ENCODE measurements around the gene SEC14L6. TPM values are rescaled to one million over a fixed set of nuclear protein-coding genes. Genes with fewer than 3 reads are reported as not detected.

SEC14L6 gene
- total RNA-seq, 1 donor from 2014 or later = not detected

DNA sequence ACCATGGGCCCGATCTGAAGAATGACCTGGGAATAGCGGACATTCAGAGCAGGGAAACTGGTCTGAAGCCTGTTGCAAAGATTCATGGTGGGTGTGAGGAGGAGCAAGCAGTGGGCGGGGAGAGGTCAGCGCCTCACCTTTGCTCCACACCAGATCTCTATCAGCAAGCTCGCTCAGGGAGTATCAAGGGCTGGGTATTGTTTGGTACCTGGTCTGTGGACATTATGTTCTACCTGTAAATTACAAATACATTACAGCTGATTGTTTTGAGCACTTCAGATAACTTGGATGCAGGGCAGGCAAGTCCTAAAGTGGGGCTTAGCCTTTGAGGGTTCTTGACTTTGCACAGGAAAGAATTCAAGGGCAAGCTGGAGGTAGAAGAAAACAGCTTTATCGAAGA, 30.3 kb downstream of the SEC14L6 start:
- TF ChIP-seq, protein P1, sequence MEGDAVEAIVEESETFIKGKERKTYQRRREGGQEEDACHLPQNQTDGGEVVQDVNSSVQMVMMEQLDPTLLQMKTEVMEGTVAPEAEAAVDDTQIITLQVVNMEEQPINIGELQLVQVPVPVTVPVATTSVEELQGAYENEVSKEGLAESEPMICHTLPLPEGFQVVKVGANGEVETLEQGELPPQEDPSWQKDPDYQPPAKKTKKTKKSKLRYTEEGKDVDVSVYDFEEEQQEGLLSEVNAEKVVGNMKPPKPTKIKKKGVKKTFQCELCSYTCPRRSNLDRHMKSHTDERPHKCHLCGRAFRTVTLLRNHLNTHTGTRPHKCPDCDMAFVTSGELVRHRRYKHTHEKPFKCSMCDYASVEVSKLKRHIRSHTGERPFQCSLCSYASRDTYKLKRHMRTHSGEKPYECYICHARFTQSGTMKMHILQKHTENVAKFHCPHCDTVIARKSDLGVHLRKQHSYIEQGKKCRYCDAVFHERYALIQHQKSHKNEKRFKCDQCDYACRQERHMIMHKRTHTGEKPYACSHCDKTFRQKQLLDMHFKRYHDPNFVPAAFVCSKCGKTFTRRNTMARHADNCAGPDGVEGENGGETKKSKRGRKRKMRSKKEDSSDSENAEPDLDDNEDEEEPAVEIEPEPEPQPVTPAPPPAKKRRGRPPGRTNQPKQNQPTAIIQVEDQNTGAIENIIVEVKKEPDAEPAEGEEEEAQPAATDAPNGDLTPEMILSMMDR (IDR thresholded peaks at IDR 0.05; ENCODE audit: partially characterized antibody, unreplicated experiment) = no peak
- Mint-ChIP-seq H3K4me1 (ENCODE audit: low read depth, unreplicated experiment) (no peaks in the 10 kb centered on the region), H3K27me3 (ENCODE audit: unreplicated experiment) (peaks cover 4% of the 10 kb centered on the region), H3K9me3 (ENCODE audit: unreplicated experiment) (no peaks in the 10 kb centered on the region), H3K36me3 (ENCODE audit: unreplicated experiment) (no peaks in the 10 kb centered on the region), H3K4me3 (ENCODE audit: unreplicated experiment) (no peak overlapping the region), H3K27ac (ENCODE audit: unreplicated experiment) (no peak overlapping the region)
- no peak for DNase-seq

DNA sequence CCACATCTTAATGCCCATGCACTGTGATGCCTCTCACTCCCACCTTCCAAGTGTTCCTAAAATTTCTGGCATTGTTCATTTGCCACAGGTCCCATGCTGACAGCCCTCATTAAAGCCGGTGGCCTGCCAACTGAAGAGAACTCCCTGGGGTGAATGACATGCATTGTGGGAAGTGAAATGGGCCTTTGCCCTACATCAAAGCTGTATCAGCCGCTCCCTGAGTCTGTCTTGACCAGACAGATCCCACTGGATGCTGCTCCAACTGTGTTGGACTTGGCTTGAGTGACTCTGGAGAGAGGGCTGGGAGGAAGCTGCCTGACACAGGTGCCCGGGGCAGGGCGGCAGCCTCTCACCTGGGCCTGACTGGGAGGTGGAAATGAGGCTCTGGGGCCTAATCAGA, 32.3 kb downstream of the SEC14L6 start:
- Mint-ChIP-seq H3K36me3 (ENCODE audit: unreplicated experiment) (no peaks in the 10 kb centered on the region), H3K27me3 (ENCODE audit: unreplicated experiment) (peaks cover 4% of the 10 kb centered on the region), H3K4me3 (ENCODE audit: unreplicated experiment) (no peak overlapping the region), H3K9me3 (ENCODE audit: unreplicated experiment) (no peaks in the 10 kb centered on the region), H3K4me1 (ENCODE audit: low read depth, unreplicated experiment) (no peaks in the 10 kb centered on the region), H3K27ac (ENCODE audit: unreplicated experiment) (no peak overlapping the region)
- DNase-seq = no peak
- TF ChIP-seq, protein P1 (IDR thresholded peaks at IDR 0.05; ENCODE audit: partially characterized antibody, unreplicated experiment) = no peak

DNA sequence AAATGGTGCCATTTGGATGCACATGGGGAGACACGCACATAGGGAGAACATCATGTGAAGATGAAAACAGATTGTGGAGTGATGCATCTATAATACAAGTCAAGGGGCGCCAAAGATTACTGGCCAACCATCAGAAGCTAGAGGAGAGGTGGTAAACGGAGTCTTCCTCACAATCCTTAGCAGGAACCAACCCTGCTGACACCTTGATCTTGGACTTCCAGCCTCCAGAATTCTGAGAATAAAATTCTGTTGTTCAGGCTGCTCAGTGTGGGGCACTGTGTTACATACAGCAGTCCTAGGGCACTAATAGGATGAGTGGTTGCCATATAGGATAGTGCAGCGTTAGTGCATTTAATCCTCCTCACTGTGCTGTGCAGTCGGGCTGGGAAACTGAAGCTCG, 33.1 kb downstream of the SEC14L6 start:
- H3K36me3 Mint-ChIP-seq (ENCODE audit: unreplicated experiment) = no peaks in the 10 kb centered on the region
- DNase-seq = no peak
- no peak overlapping the region for H3K27ac Mint-ChIP-seq (ENCODE audit: unreplicated experiment)
- H3K9me3 Mint-ChIP-seq (ENCODE audit: unreplicated experiment) = no peaks in the 10 kb centered on the region
- TF ChIP-seq, protein P1 (IDR thresholded peaks at IDR 0.05; ENCODE audit: partially characterized antibody, unreplicated experiment) = no peak
- H3K27me3 Mint-ChIP-seq (ENCODE audit: unreplicated experiment) = peaks cover 4% of the 10 kb centered on the region
- no peak overlapping the region for H3K4me3 Mint-ChIP-seq (ENCODE audit: unreplicated experiment)
- no peaks in the 10 kb centered on the region for H3K4me1 Mint-ChIP-seq (ENCODE audit: low read depth, unreplicated experiment)

DNA sequence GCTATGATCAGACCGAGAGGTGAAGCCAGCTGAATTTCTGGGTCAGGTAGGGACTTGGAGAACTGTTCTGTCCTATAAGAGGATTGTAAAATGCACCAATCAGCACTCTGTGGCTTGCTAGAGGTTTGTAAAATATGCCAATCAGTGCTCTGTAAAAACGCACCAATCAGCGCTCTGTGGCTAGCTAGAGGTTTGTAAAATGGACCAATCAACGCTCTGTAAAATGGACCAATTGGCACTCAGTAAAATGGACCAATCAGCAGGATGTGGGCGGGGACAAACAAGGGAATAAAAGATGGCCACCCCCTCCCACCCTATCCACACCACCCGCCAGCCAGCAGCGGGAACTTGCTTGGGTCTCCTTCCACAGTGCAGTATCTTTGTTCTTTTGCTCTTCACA, 34.6 kb downstream of the SEC14L6 start:
- no peaks in the 10 kb centered on the region for H3K36me3 Mint-ChIP-seq (ENCODE audit: unreplicated experiment)
- no peak for DNase-seq
- H3K9me3 Mint-ChIP-seq (ENCODE audit: unreplicated experiment) = no peaks in the 10 kb centered on the region
- H3K4me3 Mint-ChIP-seq (ENCODE audit: unreplicated experiment) = no peak overlapping the region
- TF ChIP-seq, protein P1 (IDR thresholded peaks at IDR 0.05; ENCODE audit: partially characterized antibody, unreplicated experiment) = no peak
- H3K27ac Mint-ChIP-seq (ENCODE audit: unreplicated experiment) = no peak overlapping the region
- peaks cover 4% of the 10 kb centered on the region for H3K27me3 Mint-ChIP-seq (ENCODE audit: unreplicated experiment)
- H3K4me1 Mint-ChIP-seq (ENCODE audit: low read depth, unreplicated experiment) = no peaks in the 10 kb centered on the region

DNA sequence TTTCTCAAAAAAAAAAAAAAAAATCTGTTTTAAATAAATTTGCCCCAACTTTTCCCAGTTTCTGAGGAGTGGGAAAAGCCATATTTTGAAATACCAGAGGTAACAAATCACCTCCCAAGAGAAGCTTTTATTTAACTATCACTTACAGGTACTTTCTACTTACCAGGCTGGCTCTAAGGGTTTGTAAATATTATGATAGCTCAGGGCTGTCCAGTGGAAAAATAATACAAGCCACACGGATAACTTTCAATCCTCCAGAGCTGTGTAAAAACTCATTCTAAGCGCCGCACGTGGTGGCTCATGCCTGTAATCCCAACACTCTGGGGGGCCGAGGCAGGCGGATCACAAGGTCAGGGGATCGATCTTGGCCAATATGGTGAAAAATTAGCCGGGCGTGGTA, 35.4 kb downstream of the SEC14L6 start:
- TF ChIP-seq, protein P1 (IDR thresholded peaks at IDR 0.05; ENCODE audit: partially characterized antibody, unreplicated experiment) = no peak
- Mint-ChIP-seq H3K4me3 (ENCODE audit: unreplicated experiment) (no peak overlapping the region), H3K27me3 (ENCODE audit: unreplicated experiment) (peaks cover 4% of the 10 kb centered on the region), H3K27ac (ENCODE audit: unreplicated experiment) (no peak overlapping the region), H3K36me3 (ENCODE audit: unreplicated experiment) (no peaks in the 10 kb centered on the region), H3K9me3 (ENCODE audit: unreplicated experiment) (no peaks in the 10 kb centered on the region), H3K4me1 (ENCODE audit: low read depth, unreplicated experiment) (no peaks in the 10 kb centered on the region)
- DNase-seq = no peak
